Heart left ventricle (tissue), 13 donors: ENCODE results near the gene HYAL2.

Source experiments
- CTCF ChIP-seq, 12 donors: fragments of 200-600 bp; sonication (generic) in 4 of 12; IDR thresholded peaks; one replicate each; pipeline versions ENCODE4 v1.5.0 to v1.8.0; 2018 to 2022; ENCODE audit warnings: antibody characterized with exemption in 12 of 12, mild to moderate bottlenecking in 5 of 12
- POLR2A ChIP-seq, 2 donors: fragments of 450-650 bp; IDR thresholded peaks; one replicate each; pipeline ENCODE4 v1.6.1; 2017; ENCODE audit warnings: antibody characterized with exemption in 2 of 2, mild to moderate bottlenecking in 2 of 2, moderate library complexity in 2 of 2
- donor health status: ischemic (EF 13 %, LVEDD 7.1; RV severe dilation, severe dysfunction).
- donor health status: DM: no; HTN: yes; CAD: no.
- donor health status: DM: no; HTN: no; CAD: no.
- donor health status: ischemic (EF 25% LVEDD 6.9; RV normal size, moderate dysfunction).
- donor health status: ischemic (EF 25% LVEDD 5.7; RV mildly dilated, moderate dysfunction).
- donor health status: ischemic (EF 35%, LVEDD 5.7; RV mildly dilated, moderate dysfunction).
- donor health status: nonischemic (EF 11% LVEDD 7.7; RV severe dilation, severe dysfunction).
- donor health status: DM: yes; HTN: yes; CAD: no.
- donor health status: PGD.
- donor health status: ischemic (EF 29% LVEDD 5.4; RV normal size, mild dysfunction).
- donor health status: nonischemic (EF 23%, LVEDD 6.1; RV moderate dilation, normal function).

DNA sequence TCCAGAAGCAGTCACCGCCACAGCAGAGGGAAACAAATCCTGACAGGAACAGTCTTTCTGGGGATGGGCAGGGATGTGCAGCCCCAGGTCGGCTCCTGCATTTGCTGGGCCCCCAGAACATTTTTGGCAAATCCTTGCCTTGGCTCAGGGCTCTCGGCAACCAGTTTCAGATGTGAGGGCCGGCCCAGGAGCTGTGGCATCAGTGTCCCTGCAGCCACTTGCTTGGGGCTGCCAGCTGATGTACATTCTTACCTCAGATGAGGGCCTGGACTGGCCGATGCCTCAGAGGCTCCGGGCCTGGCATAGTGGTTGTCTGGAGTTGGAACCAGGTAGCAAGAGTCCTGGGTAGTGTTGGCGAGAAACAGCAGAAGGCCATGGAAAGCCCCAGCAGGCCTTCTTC, 32.3 kb upstream of the HYAL2 start:
- TF ChIP-seq CTCF (IDR thresholded peaks at IDR 0.05): no peak
- no peak for TF ChIP-seq POLR2A (IDR thresholded peaks at IDR 0.05)
